Adrenal gland (tissue), 12 donors: ENCODE data around the gene DEF6. TPM values are rescaled to one million over a fixed set of nuclear protein-coding genes. Genes with fewer than 3 reads are reported as not detected.

Experiments
- DNase-seq, 7 donors: peaks; one replicate each; pipeline ENCODE4 v3.0.0-alpha.2; 2019 to 2020
- H3K27ac ChIP-seq, 5 donors: fragments of 200-600 bp; sonication (generic) in 4 of 5; 1 replicate in 3 of 5; 2 replicates in 2 of 5; pipeline versions ENCODE4 v1.5.1 to v1.8.0; 2016 to 2020; ENCODE audit warnings: mild to moderate bottlenecking in 1 of 5
- H3K27me3 ChIP-seq: fragments of 200-600 bp; 2 replicates; pipeline ENCODE4 v1.8.0; 2021
- H3K36me3 ChIP-seq, 2 donors: fragments of 200-600 bp; replicated peaks in 1 of 2; 1 replicate in 1 of 2; 2 replicates in 1 of 2; pipeline versions ENCODE4 v1.5.1 to v1.8.0; 2018 to 2022
- H3K4me1 ChIP-seq, 2 donors: fragments of 200-600 bp; replicated peaks in 1 of 2; 1 replicate in 1 of 2; 2 replicates in 1 of 2; pipeline versions ENCODE4 v1.5.1 to v1.8.0; 2018 to 2021
- H3K4me3 ChIP-seq, 4 donors: fragments of 200-600 bp; sonication (generic) in 3 of 4; one replicate each; pipeline ENCODE4 v1.5.1; 2016 to 2018
- H3K9me3 ChIP-seq, 3 donors: fragments of 200-600 bp; sonication (generic) in 1 of 3; replicated peaks in 1 of 3; 1 replicate in 2 of 3; 2 replicates in 1 of 3; pipeline versions ENCODE4 v1.5.1 to v1.8.0; 2016 to 2021
- CTCF ChIP-seq, 6 experiments: fragments of 450-650 bp in 4 of 6; fragments of 200-600 bp in 2 of 6; sonication (generic) in 1 of 6; IDR thresholded peaks; 1 replicate in 5 of 6; 2 replicates in 1 of 6; pipeline versions ENCODE4 v1.5.1 to v1.8.0; 2016 to 2021; ENCODE audit warnings: antibody characterized with exemption in 6 of 6, mild to moderate bottlenecking in 2 of 6, moderate library complexity in 1 of 6
- POLR2A ChIP-seq, 2 donors: fragments of 450-650 bp; IDR thresholded peaks; one replicate each; pipeline ENCODE4 v1.6.1; 2017; ENCODE audit warnings: antibody characterized with exemption in 2 of 2, mild to moderate bottlenecking in 2 of 2, moderate library complexity in 1 of 2
- WGBS, 4 donors: extraction: QIAGEN DNeasy Blood & Tissue Kit in 2 of 4; methylation state at CpG; one replicate each; pipeline versions ENCODE4 v1.1.5 to v1.1.7; 2013 to 2017; 5-methylcytosine and 5-hydroxymethylcytosine counted together
- intact Hi-C, 2 donors: fragments of 100-400 bp; cut with DNase I; formaldehyde crosslinking; loops; one replicate each; pipeline versions ENCODE4 v1.14.1 to v1.15.0; 2022 to 2023
- polyA plus RNA-seq, 3 donors: library from polyadenylated mRNA; stranded (reverse); fragments of 200-250 nt in 2 of 3; fragments of 350-450 nt in 1 of 3; fragmentation: Illumina TruSeq in 1 of 3; extraction: RNeasy Lipid Tissue Mini Kit (QIAGEN cat#74804) in 1 of 3; gene quantifications; one replicate each; pipeline ENCODE4 v1.2.3, GENCODE V29; 2013 to 2014
- total RNA-seq, 9 donors: library from RNA; depleted of rRNA in 4 of 9; stranded (reverse); fragments of >200 nt in 4 of 9; fragments of 120-200 nt in 1 of 9; fragmentation: NEBNext Ultra II Directional in 1 of 9; extraction: Animal tissue kit (Norgen Biotek cat#: 25700) in 1 of 9; gene quantifications; one replicate each; pipeline versions ENCODE4 v1.1.0 to v1.2.4, GENCODE V29; 2013 to 2023
- donor health status: healthy with polysubstance abuse.
- donor health status: Bipolar disorder and iron deficiency.
- donor health status: DM: yes; HTN: yes; CAD: no.
- donor health status: DM: no; HTN: no; CAD: no.
- donor health status: DM: no; HTN: no; CAD: no.
- donor health status: DM: yes; HTN: yes; CAD: no.

The DEF6 gene
- total and polyA plus RNA-seq, 12 donors, result 1.6 to 26.1 (median 6.1) TPM

- Histone ChIP-seq H3K9me3 (no peaks in the 10 kb centered on the region), H3K36me3 (peaks cover 0 to 29% of the 10 kb centered on the region in 2 donors), H3K4me1 (peaks cover 0 to 10% of the 10 kb centered on the region in 2 donors), H3K27ac (no peak overlapping the region), H3K4me3 (no peak overlapping the region), H3K27me3 (no peaks in the 10 kb centered on the region)
- 90 to 99% (median 95%) methylated on average over 3 of the region's 3 CpGs for WGBS, 4 donors
- no peak for TF ChIP-seq POLR2A (IDR thresholded peaks at IDR 0.05)
- no peak for TF ChIP-seq CTCF (IDR thresholded peaks at IDR 0.05)
- intact Hi-C loops, result no loop called here
- no peak for DNase-seq
These were observed 18.9 kb upstream of the DEF6 start for GRCh38 chr6:35278708-35279107.

GRCh38 chr6:35280903-35281302, 16.7 kb upstream of the DEF6 start:
- Histone ChIP-seq H3K9me3 (no peaks in the 10 kb centered on the region), H3K4me1 (no peaks in the 10 kb centered on the region), H3K36me3 (peaks cover 0 to 47% of the 10 kb centered on the region in 2 donors), H3K4me3 (no peak overlapping the region), H3K27me3 (no peaks in the 10 kb centered on the region), H3K27ac (no peak overlapping the region)
- no peak for TF ChIP-seq CTCF (IDR thresholded peaks at IDR 0.05)
- TF ChIP-seq POLR2A (IDR thresholded peaks at IDR 0.05), result no peak
- intact Hi-C loops, result no loop called here
- DNase-seq, result peak in 1 of 7 donors; percentile 38
- 54 to 58% (median 56%) methylated on average over 3 to 4 of the region's 4 CpGs for WGBS, 4 donors

- WGBS, 4 donors, result 75 to 85% (median 79%) methylated on average over 2 of the region's 2 CpGs
- H3K4me3 ChIP-seq, result no peak overlapping the region
- no peaks in the 10 kb centered on the region for H3K9me3 ChIP-seq
- H3K27me3 ChIP-seq, result no peaks in the 10 kb centered on the region
- peaks cover 0 to 63% of the 10 kb centered on the region in 2 donors for H3K36me3 ChIP-seq
- intact Hi-C loops, result no loop called here
- no peaks in the 10 kb centered on the region for H3K4me1 ChIP-seq
- TF ChIP-seq POLR2A (IDR thresholded peaks at IDR 0.05) (no peak), CTCF (IDR thresholded peaks at IDR 0.05) (no peak)
- no peak overlapping the region for H3K27ac ChIP-seq
- DNase-seq, result no peak
These were observed 15.1 kb upstream of the DEF6 start for GRCh38 chr6:35282472-35282871.

- Histone ChIP-seq H3K4me1 (no peaks in the 10 kb centered on the region), H3K4me3 (no peak overlapping the region), H3K36me3 (peaks cover 0 to 72% of the 10 kb centered on the region in 2 donors), H3K27ac (no peak overlapping the region), H3K27me3 (no peaks in the 10 kb centered on the region), H3K9me3 (no peaks in the 10 kb centered on the region)
- WGBS, 4 donors, result 61 to 96% (median 73%) methylated on average over 2 of the region's 2 CpGs
- DNase-seq, result no peak
- no peak for TF ChIP-seq POLR2A (IDR thresholded peaks at IDR 0.05)
- intact Hi-C loops, result no loop called here
These were observed 14.3 kb upstream of the DEF6 start for GRCh38 chr6:35283361-35283760.

- 92 to 95% (median 93%) methylated on average over 8 to 12 of the region's 12 CpGs for WGBS, 4 donors
- no peak overlapping the region for H3K4me3 ChIP-seq
- intact Hi-C loops, result no loop called here
- no peaks in the 10 kb centered on the region for H3K27me3 ChIP-seq
- H3K36me3 ChIP-seq, result peaks cover 0 to 95% of the 10 kb centered on the region in 2 donors
- DNase-seq, result no peak
- TF ChIP-seq POLR2A (IDR thresholded peaks at IDR 0.05), result no peak
- no peak for TF ChIP-seq CTCF (IDR thresholded peaks at IDR 0.05)
- H3K4me1 ChIP-seq, result no peaks in the 10 kb centered on the region
- H3K9me3 ChIP-seq, result no peaks in the 10 kb centered on the region
- no peak overlapping the region for H3K27ac ChIP-seq
These were observed 9.8 kb upstream of the DEF6 start for GRCh38 chr6:35287671-35288396.
